SJSA1 (cell line): ENCODE measurements around the gene PRXL2C. TPM values are rescaled to one million over a fixed set of nuclear protein-coding genes. Genes with fewer than 3 reads are reported as not detected.

Source experiments
- DNase-seq, 2 experiments: peaks; one replicate each; pipeline ENCODE4 v3.0.0-alpha.2; 2015 to 2020; ENCODE audit warnings: low spot score in 2 of 2, low read depth in 1 of 2
- H3K27ac ChIP-seq: fragments of 250-450 bp; sonication (Bioruptor Pico); 2 replicates; pipeline ENCODE4 v1.5.1; 2020; ENCODE audit warnings: mild to moderate bottlenecking, moderate library complexity
- H3K27me3 ChIP-seq: fragments of 250-450 bp; sonication (Bioruptor Pico); replicated peaks from 2 replicates; pipeline ENCODE4 v1.5.1; 2020; ENCODE audit warnings: mild to moderate bottlenecking, moderate library complexity
- H3K36me3 ChIP-seq: fragments of 250-450 bp; sonication (Bioruptor Pico); 2 replicates; pipeline ENCODE4 v1.5.1; 2020; ENCODE audit warnings: mild to moderate bottlenecking
- H3K4me1 ChIP-seq: fragments of 250-450 bp; sonication (Bioruptor Pico); replicated peaks from 2 replicates; pipeline ENCODE4 v1.6.1; 2021; ENCODE audit warnings: mild to moderate bottlenecking
- H3K4me3 ChIP-seq: fragments of 250-450 bp; sonication (Bioruptor Pico); 2 replicates; pipeline ENCODE4 v1.5.1; 2020; ENCODE audit warnings: mild to moderate bottlenecking
- H3K9me3 ChIP-seq: fragments of 250-450 bp; sonication (Bioruptor Pico); replicated peaks from 2 replicates; pipeline ENCODE4 v1.5.1; 2020; ENCODE audit warnings: mild to moderate bottlenecking
- total RNA-seq: library from RNA; depleted of rRNA; stranded (reverse); fragments of >200 nt; shearing (Covaris generic); gene quantifications from 2 replicates; pipeline ENCODE4 v1.2.3, GENCODE V29; 2014; rRNA removed

PRXL2C gene
- total RNA-seq, 1 experiment from 2014 or later: 27.5 TPM

GRCh38 chr9:96612966-96613589 lies 42.0 kb downstream of the PRXL2C start:
- H3K4me1 ChIP-seq: peaks cover 39% of the 10 kb centered on the region
- no peak overlapping the region for H3K4me3 ChIP-seq
- no peaks in the 10 kb centered on the region for H3K27me3 ChIP-seq
- DNase-seq: no peak
- no peaks in the 10 kb centered on the region for H3K36me3 ChIP-seq
- no peak overlapping the region for H3K27ac ChIP-seq
- no peaks in the 10 kb centered on the region for H3K9me3 ChIP-seq

GRCh38 chr9:96612105-96612965 lies 42.8 kb downstream of the PRXL2C start:
- DNase-seq: peak; percentile 70 to 88
- Histone ChIP-seq H3K27ac (peak overlapping the region; percentile 50), H3K4me3 (0 out of 2 replicates have a peak overlapping the region, but pooled peaks have one; percentile 3), H3K4me1 (peaks cover 32% of the 10 kb centered on the region), H3K9me3 (no peaks in the 10 kb centered on the region), H3K27me3 (no peaks in the 10 kb centered on the region), H3K36me3 (no peaks in the 10 kb centered on the region)

GRCh38 chr9:96611302-96611701 lies 43.8 kb downstream of the PRXL2C start:
- Histone ChIP-seq H3K4me1 (peaks cover 32% of the 10 kb centered on the region), H3K27ac (peak overlapping the region; percentile 50), H3K27me3 (no peaks in the 10 kb centered on the region), H3K36me3 (no peaks in the 10 kb centered on the region), H3K4me3 (no peak overlapping the region), H3K9me3 (no peaks in the 10 kb centered on the region)
- DNase-seq: no peak

GRCh38 chr9:96609732-96610131 lies 45.4 kb downstream of the PRXL2C start:
- Histone ChIP-seq H3K36me3 (no peaks in the 10 kb centered on the region), H3K27ac (no peak overlapping the region), H3K4me1 (peaks cover 27% of the 10 kb centered on the region), H3K27me3 (no peaks in the 10 kb centered on the region), H3K9me3 (no peaks in the 10 kb centered on the region), H3K4me3 (no peak overlapping the region)
- DNase-seq: no peak

- no peaks in the 10 kb centered on the region for H3K9me3 ChIP-seq
- no peak overlapping the region for H3K27ac ChIP-seq
- H3K36me3 ChIP-seq: no peaks in the 10 kb centered on the region
- H3K4me3 ChIP-seq: no peak overlapping the region
- DNase-seq: no peak
- peaks cover 11% of the 10 kb centered on the region for H3K4me1 ChIP-seq
- no peaks in the 10 kb centered on the region for H3K27me3 ChIP-seq
Measured at GRCh38 chr9:96607971-96608370, 47.1 kb downstream of the PRXL2C start.

- no peak for DNase-seq
- Histone ChIP-seq H3K9me3 (no peaks in the 10 kb centered on the region), H3K4me1 (no peaks in the 10 kb centered on the region), H3K36me3 (no peaks in the 10 kb centered on the region), H3K27ac (no peak overlapping the region), H3K27me3 (no peaks in the 10 kb centered on the region), H3K4me3 (no peak overlapping the region)
Measured at GRCh38 chr9:96605328-96605727, 49.8 kb downstream of the PRXL2C start.

- Histone ChIP-seq H3K27me3 (no peaks in the 10 kb centered on the region), H3K4me3 (no peak overlapping the region), H3K27ac (no peak overlapping the region), H3K4me1 (no peaks in the 10 kb centered on the region), H3K9me3 (no peaks in the 10 kb centered on the region), H3K36me3 (no peaks in the 10 kb centered on the region)
- DNase-seq: no peak
Measured at GRCh38 chr9:96604004-96604319, 51.2 kb downstream of the PRXL2C start.

GRCh38 chr9:96603305-96604003 lies 51.7 kb downstream of the PRXL2C start:
- Histone ChIP-seq H3K9me3 (no peaks in the 10 kb centered on the region), H3K4me1 (no peaks in the 10 kb centered on the region), H3K36me3 (no peaks in the 10 kb centered on the region), H3K27ac (no peak overlapping the region), H3K27me3 (no peaks in the 10 kb centered on the region), H3K4me3 (no peak overlapping the region)
- DNase-seq: no peak

GRCh38 chr9:96599298-96599697 lies 55.8 kb downstream of the PRXL2C start:
- no peak for DNase-seq
- Histone ChIP-seq H3K4me1 (no peaks in the 10 kb centered on the region), H3K27ac (no peak overlapping the region), H3K36me3 (no peaks in the 10 kb centered on the region), H3K9me3 (no peaks in the 10 kb centered on the region), H3K27me3 (no peaks in the 10 kb centered on the region), H3K4me3 (no peak overlapping the region)

GRCh38 chr9:96596601-96597111 lies 58.5 kb downstream of the PRXL2C start:
- Histone ChIP-seq H3K27ac (no peak overlapping the region), H3K4me1 (no peaks in the 10 kb centered on the region), H3K4me3 (no peak overlapping the region), H3K36me3 (no peaks in the 10 kb centered on the region), H3K9me3 (no peaks in the 10 kb centered on the region), H3K27me3 (no peaks in the 10 kb centered on the region)
- no peak for DNase-seq

Other genes with a start within 250 kb of the PRXL2C start
- gene ZNF367, start 236.9 kb downstream of the PRXL2C start, total RNA-seq: 45.4 and 55.5 TPM in 2 replicates
- 30.7 and 36.1 TPM in 2 replicates for gene HABP4, start 205.1 kb downstream of the PRXL2C start, total RNA-seq
- gene CDC14B, start 35.5 kb downstream of the PRXL2C start, total RNA-seq: 22.2 and 33.8 TPM in 2 replicates
- 2.0 and 7.5 TPM in 2 replicates for gene ZNF510, start 122.8 kb upstream of the PRXL2C start, total RNA-seq
- 1.6 and 6.8 TPM in 2 replicates for gene ZNF782, start 199.2 kb upstream of the PRXL2C start, total RNA-seq